Activated CD4-positive, alpha-beta T cell treated with anti-CD3 and anti-CD28 coated beads, Interleukin-2, Interleukin-6, amounts not matched to agents 100 ng/mL and 50 ng/mL, durations not matched to agents 16 hours and 8 hours (primary cell): ENCODE results near the gene ABCF1.

ENCODE experiments used
- DNase-seq: peaks from one replicate; pipeline ENCODE4 v3.0.0-alpha.2; 2020

The ABCF1 gene

DNA sequence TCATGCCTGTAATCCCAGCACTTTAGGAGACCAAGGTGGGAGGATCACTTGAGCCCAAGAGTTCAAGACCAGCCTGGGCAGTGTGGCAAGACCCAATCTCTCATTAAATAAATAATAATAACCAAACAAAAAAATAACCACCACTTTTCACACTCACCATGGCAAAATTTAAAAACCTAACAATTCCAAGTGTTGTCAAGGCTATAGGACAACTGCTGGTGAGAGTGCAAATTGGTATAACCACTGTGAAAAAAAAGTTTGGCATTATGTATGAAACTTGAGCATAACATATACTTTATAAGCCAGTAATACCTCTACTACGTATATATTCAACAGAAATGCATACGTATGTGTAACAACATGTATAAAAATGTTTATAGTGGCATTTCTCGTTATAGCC is 10.3 kb upstream of the ABCF1 start:
- DNase-seq: no peak

DNA sequence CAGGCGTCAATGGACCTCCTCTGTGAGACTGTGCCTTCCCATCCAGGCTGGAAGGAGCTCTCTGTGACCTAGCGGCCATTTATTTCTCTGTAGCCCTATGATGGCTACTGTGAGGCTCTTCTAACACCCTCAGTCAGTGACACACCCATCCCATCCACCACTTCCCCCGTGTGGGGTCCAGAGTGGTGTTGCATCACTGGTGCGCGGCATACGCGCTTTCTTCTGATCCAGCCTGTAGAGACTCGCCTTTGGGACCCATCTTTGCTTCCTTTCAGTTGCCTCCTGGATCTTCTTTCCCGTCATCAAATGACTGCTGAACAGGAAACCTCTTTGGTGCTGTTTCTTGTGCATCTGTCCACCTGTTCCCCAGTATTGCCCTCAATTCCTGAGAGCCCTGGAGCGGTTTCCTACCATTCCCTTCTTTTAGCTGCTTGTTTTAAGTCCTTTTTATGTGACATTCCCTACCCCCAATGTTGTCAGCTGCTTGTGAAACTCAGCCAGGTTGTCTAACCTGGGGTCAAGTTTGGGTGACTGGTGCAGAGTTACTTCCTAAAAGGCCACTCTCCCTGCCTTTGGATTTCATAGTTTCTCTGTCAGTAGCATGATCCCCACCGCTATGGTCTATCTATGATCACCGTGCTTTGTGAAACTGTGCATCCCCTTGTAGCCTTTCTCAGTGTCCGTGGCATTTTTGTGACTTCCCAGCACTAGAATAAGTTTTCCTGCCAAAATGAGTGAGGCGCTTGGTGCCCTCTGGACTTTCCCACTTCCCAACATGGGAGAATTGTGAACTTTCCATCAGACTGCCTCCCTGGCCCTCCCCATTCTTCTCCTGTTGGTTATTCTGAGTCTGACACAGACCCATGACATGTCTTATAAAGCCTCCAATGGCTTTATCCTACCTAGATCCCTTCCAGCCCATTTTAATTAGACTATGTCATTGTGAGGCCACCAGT is 8.5 kb upstream of the ABCF1 start:
- no peak for DNase-seq

DNA sequence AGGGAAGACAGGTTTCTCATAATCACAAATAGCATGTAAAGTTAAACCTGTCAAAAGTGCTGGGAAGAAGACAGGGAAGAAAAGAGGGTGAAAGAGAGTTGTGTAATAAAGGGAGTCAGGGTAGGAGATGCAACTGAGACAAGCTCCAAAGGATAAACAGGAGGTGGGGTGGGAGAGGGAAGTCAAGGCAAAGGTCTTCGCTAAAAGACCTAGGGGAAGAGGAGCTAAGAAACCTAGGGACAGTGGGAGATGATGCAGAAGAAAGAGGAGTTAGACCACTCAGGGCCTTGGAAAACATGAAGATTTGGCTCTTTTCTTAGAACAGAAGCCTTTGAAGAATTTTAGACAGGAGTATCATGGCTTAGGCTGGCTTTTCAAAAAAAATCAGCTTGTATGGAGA is 7.1 kb upstream of the ABCF1 start:
- DNase-seq: no peak

DNA sequence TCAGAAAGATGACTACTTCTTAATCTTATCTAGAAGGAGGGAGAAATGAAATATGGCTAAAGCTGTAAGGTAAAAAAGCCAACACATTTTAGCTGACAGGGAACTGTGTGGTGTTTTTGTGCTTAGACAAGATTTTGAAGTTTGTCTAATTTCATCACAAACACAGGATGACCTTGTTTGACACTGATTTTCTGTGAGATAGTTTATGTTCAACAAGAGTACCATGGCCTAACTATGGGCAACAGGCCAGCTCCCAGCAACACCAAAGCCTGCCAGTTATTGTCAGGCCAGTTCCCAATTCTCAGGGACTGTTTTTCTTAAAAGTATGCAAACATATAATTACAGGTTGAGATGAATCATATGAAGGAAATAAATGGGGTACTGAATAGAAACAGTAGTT is 5.5 kb upstream of the ABCF1 start:
- no peak for DNase-seq

DNA sequence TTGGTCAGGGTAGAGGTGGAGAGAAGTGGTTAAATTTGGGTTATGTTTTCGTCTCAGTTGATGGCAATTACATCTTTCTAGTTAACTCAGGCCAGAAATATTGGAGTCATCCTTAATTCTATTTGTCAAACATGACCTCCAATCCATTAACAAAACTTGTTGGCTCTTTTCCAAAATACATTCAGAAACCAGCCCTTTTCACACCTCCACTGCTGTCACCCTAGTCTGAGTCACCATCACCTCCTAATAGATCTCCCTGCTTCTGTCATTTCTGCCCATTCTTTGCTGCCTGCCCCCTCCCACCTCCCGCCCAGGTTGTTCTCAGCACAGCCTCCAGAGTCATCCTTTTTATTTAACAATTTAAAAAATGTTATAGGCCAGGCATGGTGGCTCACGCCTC is 3.0 kb upstream of the ABCF1 start:
- peak; percentile 64 for DNase-seq

DNA sequence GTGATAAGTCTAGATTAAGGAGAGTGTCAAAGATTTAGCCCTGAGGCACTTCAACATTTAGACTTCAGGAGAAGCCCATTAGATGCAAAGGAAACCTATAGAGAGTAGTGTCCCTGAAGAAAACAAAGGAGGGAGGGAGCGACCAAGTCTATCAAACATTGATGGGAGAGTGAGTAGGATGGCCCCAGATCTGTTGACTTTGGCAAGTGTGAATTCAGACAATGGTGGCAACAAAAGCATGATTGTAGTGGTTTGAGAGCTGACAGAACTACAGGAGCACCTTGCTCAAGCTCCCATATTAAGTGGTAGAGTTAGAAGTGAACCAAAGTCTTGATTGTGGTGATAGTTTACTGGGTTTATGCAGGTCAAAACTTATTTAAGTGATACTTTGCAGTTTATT is 979 bp upstream of the ABCF1 start:
- DNase-seq: no peak

DNA sequence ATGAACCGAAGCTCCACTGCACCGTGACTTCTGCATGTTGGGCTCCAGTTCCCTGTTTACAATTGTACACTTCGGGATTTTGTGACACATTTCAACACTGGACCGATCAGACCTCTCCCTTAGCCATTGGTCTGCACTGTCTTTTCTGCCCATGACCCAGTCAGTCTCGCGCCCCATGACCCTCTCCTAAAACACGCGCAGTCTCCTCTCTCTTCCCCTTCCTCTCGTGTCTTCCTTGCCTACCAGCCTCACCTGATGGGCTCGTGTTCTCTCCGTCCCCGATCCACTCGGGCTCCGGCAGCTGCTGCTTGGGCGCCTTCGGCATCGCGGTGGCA is 535 bp upstream of the ABCF1 start:
- peak; percentile 11 for DNase-seq

DNA sequence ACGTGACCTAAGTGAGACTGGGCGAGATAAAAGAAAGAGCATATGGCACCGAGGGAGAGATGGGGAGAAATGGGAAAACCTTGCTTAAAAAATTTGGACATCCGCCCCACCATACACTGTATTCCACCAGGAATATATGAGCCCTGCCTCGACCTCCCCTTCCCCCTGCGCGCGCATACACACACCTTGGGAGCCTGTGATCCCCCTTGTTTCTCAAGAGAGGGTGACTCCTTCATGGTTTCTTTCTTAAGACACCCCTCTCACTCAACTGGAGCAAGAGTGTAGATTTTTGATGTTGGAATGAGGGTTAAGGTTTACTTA is 480 bp downstream of the ABCF1 start:
- no peak for DNase-seq

DNA sequence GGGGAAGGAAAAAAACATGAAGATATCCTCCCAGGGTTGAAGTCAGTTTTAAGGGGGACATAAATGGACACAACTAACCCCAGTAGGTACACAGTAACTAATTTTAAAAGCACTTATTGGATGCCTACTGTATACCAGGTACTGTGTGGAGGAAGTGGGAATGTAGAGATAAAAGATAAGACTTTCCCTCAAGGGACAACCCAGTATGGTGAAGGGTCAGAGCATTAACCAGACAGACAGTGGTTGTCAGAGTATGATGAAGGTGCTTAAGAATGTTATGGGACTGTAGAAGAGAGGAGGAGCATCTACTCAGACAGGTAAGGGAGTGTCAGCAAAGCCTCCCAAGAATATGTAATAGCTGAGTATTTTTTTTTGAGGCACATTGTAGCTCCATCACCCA is 906 bp downstream of the ABCF1 start:
- no peak for DNase-seq

DNA sequence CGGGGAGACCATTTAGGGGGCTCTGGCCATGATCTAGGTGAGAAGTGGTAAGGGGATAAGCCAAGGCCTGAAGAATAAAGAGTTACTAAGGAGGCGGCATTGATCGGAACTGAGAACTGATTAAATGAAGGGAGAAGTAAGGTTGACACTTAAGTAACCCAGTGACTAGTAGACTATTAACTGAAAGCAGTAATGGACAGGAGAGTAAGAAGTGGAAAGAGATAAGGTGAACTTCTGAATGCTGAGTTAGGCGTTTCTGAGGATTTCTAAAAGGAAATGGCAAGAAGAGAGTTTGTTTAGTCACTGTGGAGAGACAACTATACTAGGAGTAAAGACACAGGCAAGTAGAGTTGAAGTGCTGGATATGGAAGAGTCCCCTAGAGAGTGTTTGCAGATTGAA is 1.9 kb downstream of the ABCF1 start:
- no peak for DNase-seq

DNA sequence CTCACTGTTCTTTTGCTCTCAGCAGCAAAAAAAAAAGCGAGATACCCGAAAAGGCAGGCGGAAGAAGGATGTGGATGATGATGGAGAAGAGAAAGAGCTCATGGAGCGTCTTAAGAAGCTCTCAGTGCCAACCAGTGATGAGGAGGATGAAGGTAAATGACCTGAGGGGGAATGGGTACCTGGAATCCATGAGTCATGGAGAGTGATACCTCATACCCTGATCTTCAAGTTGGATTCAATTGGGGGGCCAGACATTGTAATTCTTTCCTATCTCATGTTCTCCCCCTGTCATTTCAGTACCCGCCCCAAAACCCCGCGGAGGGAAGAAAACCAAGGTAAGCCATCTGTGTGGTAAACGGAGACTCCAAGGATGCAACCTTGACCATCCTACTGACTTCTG is 6.8 kb downstream of the ABCF1 start:
- no peak for DNase-seq

DNA sequence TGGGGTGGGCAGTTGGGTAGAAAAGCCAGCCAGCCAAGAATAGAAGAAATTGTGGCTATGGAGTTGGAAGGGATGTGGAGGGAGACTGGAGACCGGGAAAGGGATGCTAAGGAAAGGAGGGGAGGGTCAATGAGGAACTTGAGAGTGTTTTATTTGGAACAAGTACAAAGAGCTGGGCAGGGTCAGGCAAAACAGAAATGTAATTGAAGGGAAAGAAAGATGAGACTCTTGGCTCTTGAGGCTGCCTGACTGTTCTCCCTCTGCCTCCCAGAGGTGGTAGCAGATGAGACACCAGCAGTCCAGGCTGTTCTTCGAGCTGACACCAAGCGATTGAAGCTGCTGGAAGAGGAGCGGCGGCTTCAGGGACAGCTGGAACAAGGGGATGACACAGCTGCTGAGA is 12.7 kb downstream of the ABCF1 start:
- DNase-seq: no peak

DNA sequence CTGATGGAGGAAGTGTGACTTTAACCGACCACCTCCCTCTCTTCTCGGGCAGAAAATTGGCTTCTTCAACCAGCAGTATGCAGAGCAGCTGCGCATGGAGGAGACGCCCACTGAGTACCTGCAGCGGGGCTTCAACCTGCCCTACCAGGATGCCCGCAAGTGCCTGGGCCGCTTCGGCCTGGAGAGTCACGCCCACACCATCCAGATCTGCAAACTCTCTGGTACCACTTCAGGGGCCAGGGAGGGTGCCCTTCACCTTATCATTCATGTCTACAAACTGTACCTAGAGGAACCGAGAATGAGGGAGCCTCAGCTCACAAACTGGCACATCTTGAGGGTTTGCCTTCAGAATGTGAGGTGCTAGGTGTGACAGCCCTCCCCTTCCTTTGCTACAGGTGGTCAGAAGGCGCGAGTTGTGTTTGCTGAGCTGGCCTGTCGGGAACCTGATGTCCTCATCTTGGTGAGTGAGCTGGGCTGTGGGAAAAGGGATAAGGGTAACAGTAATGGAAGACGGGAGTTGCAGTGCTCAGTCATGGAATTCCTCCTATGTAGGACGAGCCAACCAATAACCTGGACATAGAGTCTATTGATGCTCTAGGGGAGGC is 18.6 kb downstream of the ABCF1 start:
- DNase-seq: no peak

DNA sequence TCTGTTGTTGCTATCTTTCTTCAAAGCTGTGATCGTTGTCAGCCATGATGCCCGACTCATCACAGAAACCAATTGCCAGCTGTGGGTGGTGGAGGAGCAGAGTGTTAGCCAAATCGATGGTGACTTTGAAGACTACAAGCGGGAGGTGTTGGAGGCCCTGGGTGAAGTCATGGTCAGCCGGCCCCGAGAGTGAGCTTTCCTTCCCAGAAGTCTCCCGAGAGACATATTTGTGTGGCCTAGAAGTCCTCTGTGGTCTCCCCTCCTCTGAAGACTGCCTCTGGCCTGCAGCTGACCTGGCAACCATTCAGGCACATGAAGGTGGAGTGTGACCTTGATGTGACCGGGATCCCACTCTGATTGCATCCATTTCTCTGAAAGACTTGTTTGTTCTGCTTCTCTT is 19.3 kb downstream of the ABCF1 start:
- no peak for DNase-seq

DNA sequence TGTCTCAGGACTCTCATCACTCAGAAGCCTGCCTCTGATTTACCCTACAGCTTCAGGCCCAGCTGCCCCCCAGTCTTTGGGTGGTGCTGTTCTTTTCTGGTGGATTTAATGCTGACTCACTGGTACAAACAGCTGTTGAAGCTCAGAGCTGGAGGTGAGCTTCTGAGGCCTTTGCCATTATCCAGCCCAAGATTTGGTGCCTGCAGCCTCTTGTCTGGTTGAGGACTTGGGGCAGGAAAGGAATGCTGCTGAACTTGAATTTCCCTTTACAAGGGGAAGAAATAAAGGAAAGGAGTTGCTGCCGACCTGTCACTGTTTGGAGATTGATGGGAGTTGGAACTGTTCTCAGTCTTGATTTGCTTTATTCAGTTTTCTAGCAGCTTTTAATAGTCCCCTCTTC is 19.8 kb downstream of the ABCF1 start:
- DNase-seq: no peak

DNA sequence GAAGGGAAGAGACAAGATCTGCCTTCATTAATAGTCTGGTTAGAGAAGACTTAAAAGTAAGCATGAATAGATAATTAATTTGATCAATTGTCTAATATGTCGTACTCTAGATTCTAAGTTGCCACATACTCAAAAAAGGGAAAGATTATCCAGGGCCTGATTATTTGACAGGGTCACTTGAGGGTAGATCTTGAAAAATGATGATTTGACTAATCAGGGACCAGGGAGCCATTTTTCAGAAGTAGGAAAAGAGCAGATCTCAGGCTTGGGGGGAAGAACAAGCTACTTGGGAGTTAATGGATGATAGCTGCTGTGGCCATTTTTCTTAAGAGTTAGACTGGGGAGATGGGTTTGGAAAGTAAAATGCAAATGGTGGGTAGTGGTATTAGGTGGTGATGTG is 21.0 kb downstream of the ABCF1 start:
- DNase-seq: no peak

DNA sequence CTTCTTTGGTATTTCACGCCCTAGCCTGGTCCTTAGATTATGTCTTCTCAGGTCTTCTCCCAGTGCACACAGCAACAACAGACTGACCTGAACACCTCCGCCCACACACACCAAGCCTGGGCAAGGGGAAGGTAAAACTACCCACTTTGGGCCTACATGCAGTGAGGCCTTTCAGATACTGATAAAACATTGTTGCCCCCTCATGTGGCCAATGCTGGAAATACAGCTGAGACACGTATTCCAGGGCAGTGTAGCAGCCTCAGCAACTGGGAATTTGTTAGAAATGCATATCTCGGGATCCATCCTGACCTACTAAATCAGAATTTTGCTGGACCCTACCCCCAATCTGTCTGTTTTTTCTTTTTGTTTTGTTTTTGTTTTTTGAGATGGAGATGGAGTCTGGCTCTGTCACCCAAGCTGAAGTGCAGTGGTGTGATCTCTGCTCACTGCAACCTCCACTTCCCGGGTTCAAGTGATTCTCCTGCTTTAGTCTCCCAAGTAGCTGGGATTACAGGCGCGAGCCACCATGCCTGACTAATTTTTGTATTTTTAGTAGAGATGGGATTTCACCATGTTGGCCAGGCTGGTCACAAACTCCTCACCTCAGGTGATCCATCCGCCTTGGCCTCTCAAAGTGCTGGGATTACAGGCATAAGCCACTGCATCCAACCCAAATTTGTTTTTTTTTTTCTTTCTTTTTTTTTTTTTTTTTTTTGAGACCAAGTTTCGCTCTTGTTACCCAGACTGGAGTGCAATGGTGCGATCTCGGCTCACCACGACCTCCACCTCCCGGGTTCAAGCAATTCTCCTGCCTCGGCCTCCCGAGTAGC is 26.3 kb downstream of the ABCF1 start:
- peak; percentile 83 for DNase-seq

DNA sequence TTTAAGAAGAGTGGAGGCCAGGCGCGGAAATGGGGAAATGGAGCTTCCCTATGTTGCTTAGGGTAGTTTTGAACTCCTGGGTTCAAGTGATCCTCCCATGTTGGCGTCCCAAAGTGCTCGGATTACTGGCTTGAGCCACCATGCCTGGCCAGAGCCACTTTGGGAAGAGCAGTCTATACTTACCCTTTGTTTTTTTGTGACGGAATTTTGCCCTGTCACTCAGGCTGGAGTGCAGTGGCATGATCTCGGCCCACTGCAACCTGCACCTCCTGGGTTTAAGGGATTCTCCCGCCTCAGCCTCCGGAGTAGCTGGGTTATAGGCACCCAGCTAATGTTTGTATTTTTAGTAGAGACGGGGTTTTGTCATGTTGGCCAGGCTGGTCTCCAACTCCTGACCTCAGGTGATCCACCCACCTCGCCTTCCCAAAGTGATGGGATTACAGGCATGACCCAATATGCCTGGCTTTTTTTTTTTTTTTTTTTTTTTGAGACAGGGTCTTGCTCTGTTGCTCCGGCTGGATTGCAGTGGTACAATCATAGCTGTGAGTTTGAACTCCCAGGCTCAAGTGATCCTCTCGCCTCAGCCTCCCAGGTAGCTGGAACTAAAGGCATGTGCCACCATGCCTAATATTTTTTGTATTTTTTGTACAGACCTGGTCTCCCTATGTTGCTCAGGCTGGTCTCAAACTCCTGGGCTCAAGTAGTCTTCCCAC is 27.8 kb downstream of the ABCF1 start:
- no peak for DNase-seq

DNA sequence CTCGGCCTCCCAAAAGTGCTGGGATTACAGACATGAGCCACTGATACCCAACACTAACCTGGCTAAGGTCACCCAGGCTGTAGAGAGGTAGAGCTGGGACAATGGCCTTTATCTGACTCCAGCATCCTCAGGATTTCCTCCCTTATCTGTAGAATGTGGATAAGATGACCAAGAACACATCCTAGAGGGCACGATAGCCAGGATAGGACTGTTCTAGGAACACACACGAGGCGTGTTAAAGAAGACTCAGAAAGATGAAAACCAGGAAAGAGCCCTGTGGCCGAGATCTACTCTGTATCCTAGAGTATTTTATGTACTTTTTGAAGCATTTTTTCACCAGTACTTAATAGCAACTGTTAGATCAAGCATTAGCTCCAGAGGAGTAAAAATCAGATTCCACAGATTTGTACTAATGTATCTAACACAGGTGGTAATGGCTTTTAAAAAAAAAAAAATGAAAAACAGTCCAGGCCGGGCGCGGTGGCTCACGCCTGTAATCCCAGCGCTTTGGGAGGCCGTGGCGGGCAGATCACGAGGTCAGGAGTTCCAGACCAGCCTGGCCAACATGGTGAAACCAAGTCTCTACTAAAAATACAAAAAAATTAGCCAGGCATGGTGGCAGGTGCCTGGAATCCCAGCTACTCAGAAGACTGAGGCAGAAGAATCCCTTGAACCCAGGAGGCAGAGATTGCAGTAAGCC is 28.5 kb downstream of the ABCF1 start:
- DNase-seq: no peak

DNA sequence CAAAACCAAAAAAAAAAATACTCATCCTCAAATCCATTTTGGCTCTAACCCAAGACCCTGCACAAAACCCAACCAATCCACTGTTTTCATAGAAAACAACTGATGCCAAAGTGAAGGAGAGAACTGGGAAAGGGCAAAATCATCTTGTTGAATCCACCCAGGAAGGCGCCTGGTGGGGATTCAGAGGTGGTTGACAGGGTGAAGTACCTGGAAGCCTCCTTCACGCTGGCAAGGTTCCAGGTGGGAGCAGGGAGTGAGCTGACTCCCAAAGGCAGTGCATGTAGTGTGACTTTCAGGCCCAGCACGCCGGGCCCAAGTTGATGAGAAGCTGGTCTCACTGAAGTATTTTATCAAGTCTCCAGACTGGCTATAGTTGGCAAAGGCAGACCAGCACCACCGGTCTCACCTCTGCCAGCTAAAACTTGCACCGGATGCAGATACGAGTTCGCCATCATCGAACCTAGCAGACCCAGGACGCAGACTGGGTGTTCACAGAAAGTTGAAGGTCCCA is 29.3 kb downstream of the ABCF1 start:
- no peak for DNase-seq

DNA sequence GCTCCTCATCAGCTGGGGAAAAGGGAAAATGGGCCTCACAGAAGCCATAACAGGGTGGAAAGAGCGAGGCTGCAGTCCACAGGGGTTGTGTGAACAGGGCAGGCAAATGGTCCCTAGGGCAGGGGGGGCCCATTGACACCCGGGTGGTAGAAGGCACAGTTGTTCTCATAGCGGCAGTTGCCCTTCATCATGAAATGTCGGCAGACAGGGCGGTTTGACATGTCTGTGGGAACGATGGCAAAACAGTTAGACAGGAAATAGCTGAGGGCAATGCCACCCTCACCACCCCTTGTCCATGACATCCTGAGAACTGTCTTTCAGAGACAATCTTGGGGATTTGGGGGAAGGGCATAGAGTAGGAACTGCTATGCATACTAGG is 30.2 kb downstream of the ABCF1 start:
- DNase-seq: no peak

DNA sequence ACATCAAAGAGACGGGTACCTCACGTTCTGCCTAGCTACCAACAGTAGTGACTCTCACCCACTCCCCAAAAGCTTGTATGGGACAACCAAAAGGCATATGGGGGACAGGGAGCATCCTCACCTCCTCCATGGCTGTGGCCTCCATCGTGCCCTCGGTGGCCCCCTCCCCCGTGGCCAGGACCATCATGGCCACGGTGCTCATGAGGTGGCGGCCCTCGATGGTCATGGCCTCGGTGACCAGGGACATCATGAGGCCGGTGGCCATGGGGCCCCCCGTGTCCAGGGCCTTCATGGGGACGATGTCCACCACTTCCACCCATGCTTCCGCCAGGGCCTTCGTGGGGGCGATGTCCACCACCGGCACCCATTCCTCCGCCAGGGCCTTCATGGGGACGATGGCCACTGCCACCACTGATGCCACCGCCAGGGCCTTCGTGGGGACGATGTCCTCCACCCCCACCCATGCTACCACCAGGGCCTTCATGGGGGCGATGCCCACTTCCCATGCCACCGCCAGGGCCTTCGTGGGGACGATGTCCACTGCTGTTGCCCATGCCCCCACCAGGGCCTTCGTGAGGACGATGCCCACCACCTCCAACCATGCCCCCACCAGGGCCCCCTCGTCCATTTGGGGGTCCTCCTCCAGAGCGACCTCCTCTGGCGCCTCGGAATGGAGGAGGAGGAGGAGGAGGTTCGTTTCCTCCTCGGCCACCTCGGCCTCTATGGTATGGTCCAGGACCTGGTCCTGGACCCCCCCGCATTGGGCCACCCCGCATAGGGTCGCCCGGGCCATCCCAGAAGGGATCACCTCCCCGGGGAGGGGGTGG is 30.8 kb downstream of the ABCF1 start:
- DNase-seq: no peak
